Measurements from ENCODE around the gene NRAS. TPM values are rescaled to one million over a fixed set of nuclear protein-coding genes. Genes with fewer than 3 reads are reported as not detected.
A peak's percentile ranks its signal among the peaks of the same experiment; 100 is the strongest.
"Not testable (repeated sequence)": the region's sequence is repeated elsewhere in the genome, so short reads cannot be mapped to it uniquely, and the experiment has no call there.

NRAS gene
- 68.0 TPM for total RNA-seq

DNA sequence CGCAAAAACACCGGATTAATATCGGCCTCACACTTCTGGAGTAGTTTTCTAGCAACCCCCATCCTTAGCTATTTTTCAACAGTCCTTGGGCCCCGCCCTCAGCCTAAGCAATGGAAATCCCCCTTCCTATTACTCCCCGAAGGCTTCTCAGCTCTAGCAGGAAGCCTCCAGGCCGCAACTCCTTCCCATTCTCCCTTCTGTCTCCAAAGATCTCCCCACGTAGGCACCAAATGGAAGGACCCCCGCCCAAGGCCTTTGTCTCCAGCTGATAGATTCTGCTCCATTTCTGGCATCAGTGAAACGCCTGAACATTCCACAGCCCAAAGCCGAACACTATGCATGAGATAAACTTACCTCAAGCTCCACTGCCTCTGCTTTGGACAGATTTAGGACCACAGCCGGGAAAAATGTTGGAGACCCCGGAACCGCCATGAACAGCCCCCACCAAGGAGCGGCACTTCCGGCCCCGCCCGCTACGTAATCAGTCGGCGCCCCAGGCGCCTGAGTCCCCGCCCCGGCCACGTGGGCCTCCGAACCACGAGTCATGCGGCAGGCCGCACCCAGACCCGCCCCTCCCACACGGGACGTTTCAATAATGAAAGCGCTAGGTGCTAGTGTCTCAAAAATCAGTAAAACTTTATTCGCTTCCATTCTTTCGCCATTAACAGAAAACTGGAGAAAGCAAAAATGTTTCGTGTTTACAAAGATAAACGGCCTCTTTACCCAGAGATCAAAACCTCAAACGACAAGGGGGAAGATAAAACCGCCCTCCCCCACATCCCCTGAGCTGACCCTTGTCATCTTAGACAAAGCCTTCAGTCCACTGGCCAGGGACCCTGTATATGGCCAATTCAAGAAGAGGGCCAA is at the start of gene NRAS:
NRAS (minus strand) TSS at position 468 of the 867 bp plus-strand sequence. CDS start 611 bp downstream, outside the sequence.
- peak; percentile 86 for DNase-seq

DNA sequence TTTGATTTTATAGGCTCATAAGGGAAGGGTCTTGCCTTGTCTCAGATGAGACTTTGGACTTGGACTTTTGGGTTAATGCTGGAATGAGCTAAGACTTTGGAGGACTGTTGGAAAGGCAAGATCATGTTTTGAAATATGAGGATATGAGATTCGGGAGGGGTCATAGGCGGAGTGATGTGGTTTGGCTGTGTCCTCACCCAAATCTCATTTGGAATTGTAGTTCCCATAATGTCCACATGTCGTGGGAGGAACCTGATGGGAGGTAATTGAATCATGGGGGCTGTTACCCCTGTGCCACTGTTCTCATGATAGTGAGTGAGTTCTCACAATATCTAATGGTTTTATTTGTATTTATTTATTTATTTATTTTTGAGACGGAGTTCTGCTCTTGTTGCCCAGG is 48.1 kb upstream of the NRAS start:
- DNase-seq, result no peak

DNA sequence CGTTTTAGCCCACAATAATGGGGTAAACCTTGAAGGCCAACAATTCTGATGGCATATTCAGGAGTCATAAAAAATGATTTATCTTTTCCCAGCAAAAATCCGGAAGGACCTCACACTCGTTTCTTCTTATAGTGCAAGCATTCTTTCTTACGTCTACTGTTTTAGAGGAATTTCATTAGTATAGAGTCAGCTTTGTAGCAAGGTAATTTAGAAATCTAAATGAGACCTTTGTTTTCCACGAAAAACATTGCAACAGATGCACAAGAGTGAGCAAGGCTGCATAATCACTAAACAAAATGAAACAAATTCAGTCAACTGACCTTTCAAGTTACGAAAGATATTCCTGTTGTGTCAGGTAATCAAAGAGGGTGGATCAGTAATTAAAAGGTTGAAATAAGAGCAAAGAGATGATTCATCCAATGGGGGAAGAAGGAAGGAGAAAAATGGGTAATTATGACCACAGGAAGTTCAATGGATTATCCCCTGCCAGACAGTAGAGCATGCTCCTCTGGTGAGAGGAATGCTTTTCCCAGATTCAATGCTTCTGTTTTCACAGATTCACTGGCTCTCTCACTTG is 41.8 kb upstream of the NRAS start:
- no peak for DNase-seq

DNA sequence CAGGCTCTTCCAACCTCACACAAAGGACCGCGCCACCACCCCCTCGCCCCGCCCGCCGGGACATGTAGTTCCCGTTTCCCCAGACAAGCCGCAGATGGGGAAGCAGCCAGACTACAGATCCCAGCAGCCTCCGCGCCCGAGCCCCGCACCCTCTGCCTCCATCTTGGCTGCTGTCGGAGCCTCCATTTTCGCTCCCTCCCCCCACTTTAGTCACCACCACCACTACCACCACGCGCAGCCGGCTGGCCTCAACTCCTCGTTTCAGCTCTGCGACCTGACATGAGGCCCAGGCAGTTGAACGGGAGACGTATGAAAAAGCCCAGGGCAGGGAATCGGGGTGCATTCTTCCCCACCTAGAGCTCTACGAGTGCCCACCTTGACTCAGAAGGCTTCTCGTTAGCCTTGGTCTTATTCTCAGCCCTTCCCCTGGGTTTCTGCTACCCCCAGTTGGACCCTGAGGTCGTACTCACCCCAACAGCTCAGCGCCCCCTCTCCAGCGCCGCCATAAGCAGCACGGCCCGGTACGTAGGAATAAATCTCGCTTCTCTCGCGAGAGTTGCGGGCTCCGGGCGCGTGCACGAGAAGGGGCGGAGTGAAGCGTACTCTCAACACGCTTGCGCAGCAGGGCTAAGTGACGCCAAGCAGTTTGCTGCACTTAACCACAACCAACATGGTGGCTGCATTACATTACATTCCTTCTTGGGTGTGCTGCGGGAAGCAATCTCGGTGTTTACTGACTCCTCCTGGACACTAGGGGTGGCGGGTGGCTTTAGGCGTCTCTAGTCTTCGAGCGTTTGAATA is 41.1 kb upstream of the NRAS start, which contains the start of gene CSDE1:
CSDE1 (minus strand) TSS at position 530 of the 801 bp plus-strand sequence. CDS start 18,094 bp downstream, outside the sequence.
- peak; percentile 95 for DNase-seq

DNA sequence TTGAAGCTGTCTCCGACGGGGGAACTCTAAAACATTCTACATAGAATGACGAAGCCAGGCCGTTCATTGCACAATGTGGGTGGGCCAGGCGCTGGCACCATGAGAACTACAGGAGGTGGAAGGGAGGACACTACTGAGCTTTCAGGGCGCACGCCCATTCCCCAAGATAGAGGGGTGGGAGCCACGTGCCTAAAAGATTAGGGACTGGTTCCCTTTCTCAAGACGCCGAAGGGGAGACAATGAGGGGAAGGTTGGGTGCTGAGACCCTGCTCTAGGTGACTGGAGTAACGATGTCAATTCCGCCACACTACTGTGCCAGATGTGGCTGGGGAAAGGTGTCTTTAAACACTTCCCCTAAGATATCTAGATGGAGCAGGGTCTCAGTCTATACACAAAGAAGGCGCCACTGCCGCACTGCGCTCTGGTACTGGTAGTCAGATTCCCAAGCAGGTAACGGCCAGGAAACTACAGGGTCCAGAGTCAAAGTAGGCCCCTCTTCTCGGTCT is 40.4 kb upstream of the NRAS start:
- no peak for DNase-seq

DNA sequence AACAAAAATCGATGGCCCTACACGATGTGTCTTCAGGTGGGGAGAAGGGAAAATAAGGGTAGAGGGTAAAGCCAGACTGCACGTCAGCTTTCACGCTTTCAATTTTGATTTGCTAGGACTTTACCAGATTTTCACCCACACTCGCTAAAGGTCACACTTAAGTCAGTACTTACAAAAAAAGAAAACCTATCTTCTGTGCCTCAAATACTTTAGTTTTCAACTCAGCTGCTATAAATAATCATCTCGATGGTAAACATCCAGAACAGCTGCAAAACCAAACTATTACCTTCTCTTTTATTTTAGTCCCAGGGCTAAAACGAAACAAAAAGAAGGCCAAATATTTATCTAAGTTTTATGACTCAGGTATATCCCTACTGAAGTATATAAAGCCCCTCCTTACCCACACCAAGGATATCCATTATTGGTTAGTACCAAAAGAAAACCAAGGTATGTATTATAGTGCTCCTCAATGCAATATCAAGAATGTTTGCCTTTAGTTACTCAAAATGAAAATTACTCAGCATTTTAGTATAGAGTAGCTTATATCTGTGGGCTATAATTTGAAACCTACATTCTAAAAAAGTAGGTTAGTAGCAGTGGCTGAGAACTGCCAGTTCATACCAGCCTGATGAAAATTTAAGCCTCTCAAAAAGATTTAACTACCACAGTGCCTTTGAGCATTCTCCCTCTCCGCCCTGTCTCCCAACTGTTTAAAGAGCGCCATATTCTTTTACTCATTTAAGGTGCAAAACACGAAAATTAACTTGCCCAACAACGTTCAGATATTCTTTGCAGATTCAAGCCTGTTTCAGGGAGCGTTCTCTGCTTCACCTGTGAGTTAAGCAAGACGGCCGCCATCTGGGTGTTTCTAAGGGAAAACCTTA is 39.7 kb upstream of the NRAS start:
- DNase-seq, result no peak

DNA sequence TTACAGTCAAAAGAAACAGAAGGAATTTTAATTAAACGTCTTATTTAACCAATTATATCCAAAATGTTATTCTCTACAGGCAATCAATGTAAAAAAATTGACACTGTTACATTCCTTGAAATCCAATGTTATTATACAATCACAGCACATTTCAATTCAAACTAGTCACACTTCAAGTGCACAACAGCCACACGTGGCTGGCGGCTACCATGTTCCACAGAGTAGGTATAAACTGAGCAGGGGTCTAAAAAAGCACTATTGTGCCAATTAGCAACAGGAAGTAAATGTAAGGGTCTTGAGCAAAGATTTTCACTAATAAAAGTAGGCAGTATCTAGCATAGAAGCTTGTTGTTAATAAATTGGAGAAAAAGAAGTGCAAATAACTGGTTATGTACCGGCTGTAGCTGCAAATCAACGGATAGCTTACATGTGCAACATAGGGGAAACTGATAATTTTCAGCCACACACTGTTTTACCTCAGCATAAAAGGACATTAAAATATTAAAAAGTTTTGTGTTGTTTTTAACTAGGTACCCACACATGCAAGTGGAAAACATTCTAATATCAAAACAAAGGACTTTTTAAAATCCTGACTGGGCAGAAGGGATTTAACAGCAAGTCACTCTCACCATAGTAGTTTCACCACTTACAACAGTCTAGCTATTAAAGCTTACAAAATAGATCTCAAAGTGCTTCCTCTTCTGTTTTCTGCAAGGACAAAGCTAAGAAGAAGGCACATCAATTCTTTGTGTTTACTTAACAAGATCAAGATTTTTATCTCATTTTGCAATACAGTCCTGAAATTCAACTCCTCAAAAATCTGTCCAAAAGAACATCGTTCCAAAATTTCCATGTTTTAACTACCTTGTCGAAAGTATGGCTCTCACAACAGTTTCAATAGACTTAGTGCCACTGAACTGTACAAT is 38.7 kb upstream of the NRAS start:
- DNase-seq, result no peak

DNA sequence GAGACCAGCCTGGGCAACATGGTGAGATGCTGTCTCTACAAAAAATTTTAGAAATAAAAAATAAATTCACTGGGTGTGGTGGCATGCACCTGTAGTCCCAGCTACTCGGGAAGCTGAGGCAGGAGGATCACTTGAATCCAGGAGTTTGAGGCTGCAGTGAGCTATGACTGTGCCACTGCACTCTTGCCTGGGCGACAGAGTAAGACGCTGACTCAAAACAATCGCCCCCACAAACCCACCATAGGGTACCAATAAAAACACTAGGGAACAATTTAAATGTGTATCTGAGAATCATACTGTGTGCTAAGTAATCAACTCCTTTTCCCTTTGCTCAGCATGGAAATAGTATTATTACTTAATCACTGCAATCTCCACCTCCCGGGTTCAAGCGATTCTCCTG is 37.1 kb upstream of the NRAS start:
- not testable (repeated sequence) for DNase-seq

DNA sequence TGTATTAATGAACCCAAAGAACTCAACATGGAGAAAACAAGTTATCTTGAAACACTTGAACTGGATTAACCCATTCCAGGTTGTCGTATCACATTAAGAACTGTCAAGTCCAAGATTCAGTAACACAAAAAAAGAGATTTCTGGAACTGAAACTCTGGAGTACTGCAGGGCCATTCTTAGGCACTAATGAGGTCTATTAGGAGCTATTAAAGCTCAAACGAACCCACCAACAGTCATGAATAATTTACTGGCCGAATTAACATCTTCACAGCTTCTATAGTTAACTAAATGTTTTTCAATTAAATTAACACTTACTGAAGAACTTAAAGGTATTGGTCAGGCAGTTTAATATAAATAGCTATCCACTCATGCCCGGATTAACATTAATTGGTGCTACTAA is 36.6 kb upstream of the NRAS start:
- DNase-seq, result no peak

DNA sequence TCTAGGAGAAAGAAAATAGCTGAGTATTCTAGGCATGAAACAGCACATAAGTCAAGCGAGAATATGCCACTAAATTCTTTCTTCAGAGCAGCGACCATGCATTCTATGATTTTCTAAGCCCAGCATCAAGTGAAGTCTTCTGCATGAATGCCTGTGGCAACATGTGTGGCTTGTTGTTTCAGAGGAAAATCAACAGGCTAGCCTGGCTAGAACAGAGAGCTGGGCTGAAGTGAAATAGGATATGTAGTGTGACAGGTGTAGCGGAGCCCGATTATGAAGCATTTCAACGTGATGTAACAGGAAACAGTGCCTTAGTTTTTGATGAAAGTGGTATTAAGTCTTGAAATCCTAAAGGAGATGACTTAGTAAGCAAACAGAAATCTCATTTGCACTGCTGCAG is 34.2 kb upstream of the NRAS start:
- no peak for DNase-seq

DNA sequence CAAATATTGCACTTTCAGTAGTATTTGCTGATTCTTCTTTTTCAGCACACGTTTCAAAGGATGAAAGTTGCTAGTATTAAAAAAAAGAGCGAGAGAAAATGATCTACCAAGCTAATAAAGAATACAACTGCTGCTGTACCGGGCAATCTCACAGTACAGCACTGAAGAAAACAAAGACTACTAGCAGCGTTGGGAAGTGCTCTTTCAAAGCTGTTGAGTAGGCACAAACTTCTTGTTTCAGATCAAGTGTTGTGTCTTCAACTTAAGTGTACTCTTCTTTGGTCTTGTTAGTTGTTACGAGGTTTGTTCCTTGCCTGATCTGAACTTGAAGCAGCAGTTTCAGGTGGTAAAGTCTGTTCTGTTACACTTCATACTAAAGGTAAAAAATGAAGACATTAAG is 33.3 kb upstream of the NRAS start:
- no peak for DNase-seq

DNA sequence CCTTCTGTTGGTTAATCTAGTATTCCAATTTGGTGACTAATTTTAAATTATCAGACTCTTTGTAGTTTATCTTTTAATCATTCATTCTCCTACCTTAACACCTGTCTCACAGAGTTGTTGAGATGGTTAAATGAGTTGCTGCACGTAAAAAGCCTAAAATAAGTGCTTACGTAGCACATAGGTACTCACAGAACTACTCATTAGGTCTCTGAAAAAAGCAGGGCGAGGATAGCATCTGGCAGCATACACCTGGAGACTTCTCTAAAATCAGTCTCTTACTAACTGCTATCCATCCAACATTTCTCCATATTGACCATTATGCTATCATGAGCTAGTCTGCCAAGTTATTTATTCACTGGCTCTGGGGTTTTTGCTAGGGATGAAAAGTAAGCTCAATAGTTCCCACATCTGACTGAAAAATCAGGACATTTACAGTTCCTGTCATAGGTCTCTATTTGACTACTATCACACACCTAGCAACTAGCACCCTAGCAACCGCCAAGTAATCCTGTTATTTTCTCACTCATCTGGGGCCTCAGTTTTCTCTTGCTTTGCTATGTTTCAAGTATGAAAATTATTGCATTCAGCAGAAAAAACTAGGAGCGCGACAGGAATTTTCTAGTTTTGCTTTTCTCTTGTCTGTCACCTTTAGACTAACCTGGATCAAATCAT is 30.0 kb upstream of the NRAS start:
- DNase-seq, result no peak

DNA sequence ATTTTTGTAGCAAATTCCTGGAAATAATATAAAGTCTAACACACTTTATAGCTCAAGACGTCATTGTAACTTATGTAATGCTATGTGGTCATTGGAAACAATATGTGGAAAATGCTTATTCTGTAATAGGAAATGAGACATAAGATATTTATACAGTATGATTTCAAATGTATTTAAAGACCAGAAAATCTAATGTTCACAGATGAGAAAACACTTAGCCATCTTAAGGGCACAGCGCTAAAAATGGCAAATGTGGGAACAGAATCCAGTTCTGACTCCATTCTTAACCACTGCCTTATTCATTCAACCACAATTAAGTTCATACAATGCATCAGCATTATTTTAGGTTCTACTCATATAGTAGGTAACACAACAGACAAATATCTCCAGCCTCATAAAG is 28.7 kb upstream of the NRAS start:
- DNase-seq, result no peak

DNA sequence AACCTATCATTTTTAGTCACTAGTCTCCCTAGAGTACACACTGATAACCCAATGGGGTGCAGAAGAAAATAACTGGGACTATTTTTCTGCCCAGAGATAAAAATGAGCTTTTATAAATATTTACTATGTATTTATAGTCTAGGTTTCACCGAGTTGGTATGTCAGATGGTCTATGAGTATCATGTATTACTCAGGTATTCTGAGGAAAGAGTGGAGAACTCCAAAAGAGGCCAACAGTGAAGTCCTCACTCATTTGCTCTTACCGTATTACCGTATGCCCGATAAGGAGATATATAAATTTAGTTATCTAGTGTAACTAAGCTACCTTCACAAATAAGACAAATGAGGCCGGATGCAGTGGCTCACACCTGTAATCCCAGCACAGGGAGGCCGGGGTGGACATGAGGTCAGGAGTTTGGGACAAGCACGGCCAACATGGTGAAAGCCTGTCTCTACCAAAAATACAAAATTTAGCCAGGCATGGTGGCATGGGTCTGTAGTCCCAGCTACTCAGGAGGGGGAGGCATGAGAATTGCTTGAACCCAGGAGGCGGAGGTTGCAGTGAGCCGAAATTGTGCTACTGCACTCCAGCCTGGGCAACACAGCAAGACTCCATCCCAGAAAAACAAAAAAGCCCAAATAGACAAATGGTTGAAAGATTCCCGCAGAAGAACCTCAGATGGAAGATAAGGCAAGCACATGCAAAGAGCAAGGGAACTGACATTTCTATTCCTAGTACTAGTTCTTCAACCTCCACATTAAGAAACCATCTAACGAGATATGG is 25.6 kb upstream of the NRAS start:
- DNase-seq, result no peak

DNA sequence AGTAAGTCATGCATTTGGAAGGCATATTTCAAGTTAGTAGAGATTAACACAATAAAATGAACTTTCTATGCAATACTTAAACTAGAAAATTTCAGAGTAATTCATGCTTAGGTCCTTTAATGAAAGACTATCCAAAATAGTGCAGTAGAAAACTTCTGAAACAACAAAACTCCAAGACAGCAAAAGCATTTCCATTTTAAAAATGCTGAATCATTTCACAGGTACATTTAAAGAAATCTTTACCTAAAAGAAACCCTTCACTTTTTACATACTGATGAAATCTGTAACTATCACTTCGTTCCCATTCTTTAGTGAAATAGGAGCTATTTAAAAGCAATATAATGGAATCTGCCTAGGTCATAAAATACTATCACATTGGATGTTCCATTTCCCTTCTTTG is 23.8 kb upstream of the NRAS start:
- no peak for DNase-seq

DNA sequence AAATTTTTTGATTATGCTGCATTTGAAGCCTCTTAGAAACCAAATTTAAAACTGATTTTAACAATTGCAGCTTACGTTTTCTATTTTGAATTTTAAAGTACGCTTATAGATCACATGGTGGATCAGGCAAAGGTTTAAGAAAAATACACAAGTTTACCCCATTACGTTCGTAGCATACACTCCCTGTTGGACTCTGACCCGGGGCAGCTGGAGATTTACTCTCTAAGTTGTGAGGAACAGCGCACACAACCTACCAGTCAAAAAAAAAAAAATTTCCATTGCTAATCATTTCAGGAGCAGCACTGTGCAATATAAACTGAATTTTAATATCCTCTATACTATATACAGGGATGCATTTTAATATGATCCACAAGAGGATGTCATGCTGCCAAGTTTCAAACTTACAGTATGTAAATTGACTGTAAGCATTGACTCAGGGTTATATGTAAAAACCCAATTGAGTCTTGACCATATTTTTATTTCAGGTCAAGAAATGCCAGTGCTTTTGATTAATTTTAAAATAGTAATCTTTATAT is 20.8 kb upstream of the NRAS start:
- no peak for DNase-seq

DNA sequence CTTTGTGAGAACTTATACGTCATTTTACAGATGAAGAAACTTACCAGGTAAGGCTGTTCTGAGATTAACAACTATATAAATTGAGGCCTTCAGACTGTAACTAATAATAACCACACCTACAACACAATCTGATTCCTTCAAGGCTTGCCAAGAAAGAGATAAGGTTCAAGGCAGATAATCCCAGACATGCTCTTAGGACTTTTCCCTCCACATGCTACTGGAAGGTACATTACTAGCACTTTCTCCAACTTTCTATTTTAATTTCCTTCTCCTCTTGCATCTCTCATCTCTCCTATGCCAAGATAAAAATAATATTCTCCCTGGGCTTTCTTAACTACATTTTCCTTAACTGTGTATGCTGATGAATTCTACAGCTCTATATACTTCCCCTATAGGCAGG is 18.9 kb upstream of the NRAS start:
- DNase-seq, result no peak

DNA sequence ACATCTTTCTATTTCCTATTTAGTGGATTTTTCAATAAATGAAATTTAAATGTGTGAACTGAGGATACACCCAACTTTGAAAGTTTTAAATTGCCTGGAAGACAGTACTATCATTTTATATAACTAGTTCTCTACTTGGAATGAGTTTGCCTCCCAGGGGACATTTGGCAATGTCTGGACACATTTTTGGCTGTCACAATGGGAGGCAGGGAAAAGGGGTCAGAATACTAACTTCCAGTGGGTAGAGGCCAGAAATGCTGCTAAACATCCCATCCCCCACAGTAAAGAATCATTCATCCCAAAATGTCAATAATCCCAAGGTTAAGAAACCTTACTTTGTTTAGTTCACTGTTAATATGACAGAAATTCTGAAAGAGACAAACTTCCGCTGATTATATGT is 13.2 kb upstream of the NRAS start:
- DNase-seq, result no peak

DNA sequence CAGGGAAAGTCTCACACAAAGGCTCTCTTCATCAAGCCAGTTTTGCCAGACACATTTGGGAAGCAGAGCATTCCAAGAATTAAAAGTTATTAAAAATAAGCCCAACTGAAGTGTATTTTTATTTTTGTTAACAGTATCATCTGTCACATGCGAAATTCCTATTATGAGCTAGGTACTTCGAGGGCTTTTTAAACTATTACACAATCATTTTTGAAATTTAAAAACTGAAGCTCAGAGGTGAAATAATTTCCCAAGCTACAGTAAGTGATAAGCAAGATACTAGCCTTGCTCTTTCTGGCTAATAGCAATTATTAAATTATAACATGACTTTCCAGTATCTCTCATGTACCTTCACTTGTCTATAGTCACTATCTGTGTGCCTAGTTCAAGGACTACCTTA is 12.0 kb upstream of the NRAS start:
- DNase-seq, result no peak

All from occipital lobe (tissue), 2 donors.